Measurements from ENCODE around the gene CCL24. TPM values are rescaled to one million over a fixed set of nuclear protein-coding genes. Genes with fewer than 3 reads are reported as not detected.

The CCL24 gene
- total and polyA plus RNA-seq, 8 donors, result 0.38 to 3.3 (median 1.2) TPM; not detected in 3

Other genes starting within 250 kb of the CCL24 start
- 10 to 100 TPM; 83.8 to 84.2 TPM for gene HIP1, start 74.9 kb downstream of the CCL24 start, total RNA-seq
- gene HIP1, start 74.9 kb downstream of the CCL24 start, polyA plus RNA-seq (ENCODE audit: insufficient read length in 6 of 6), result 10 to 100 TPM; 41.9 to 51.1 (median 45.2) TPM
- gene CCL26, start 41.6 kb downstream of the CCL24 start, total RNA-seq, result under 1 TPM in 1 of 2 donors, not detected in 1; 0.58 TPM
- under 1 TPM in 4 of 6 donors, not detected in 2; 0.25 to 0.43 (median 0.34) TPM for gene CCL26, start 41.6 kb downstream of the CCL24 start, polyA plus RNA-seq (ENCODE audit: insufficient read length in 6 of 6)
- gene RHBDD2, start 65.2 kb upstream of the CCL24 start, total RNA-seq, result 10 to 100 TPM; 62.4 to 69.0 TPM
- gene RHBDD2, start 65.2 kb upstream of the CCL24 start, polyA plus RNA-seq (ENCODE audit: insufficient read length in 6 of 6), result 10 to 100 TPM; 38.4 to 58.7 (median 44.0) TPM
- 100 to 1,000 TPM; 206 to 210 TPM for gene POR, start 101.3 kb upstream of the CCL24 start, total RNA-seq
- gene POR, start 101.3 kb upstream of the CCL24 start, polyA plus RNA-seq (ENCODE audit: insufficient read length in 6 of 6), result 10 to 100 TPM; 41.4 to 61.2 (median 51.4) TPM
- gene TMEM120A, start 180.8 kb upstream of the CCL24 start, total RNA-seq, result 10 to 100 TPM; 32.3 to 50.4 TPM
- 10 to 100 TPM; 32.9 to 40.9 (median 38.4) TPM for gene TMEM120A, start 180.8 kb upstream of the CCL24 start, polyA plus RNA-seq (ENCODE audit: insufficient read length in 6 of 6)
- 10 to 100 TPM; 32.4 to 39.7 TPM for gene STYXL1, start 234.2 kb upstream of the CCL24 start, total RNA-seq
- gene STYXL1, start 234.2 kb upstream of the CCL24 start, polyA plus RNA-seq (ENCODE audit: insufficient read length in 6 of 6), result 10 to 100 TPM; 33.3 to 49.5 (median 37.7) TPM
- gene MDH2, start 234.3 kb upstream of the CCL24 start, total RNA-seq, result 100 to 1,000 TPM; 153 to 166 TPM
- gene MDH2, start 234.3 kb upstream of the CCL24 start, polyA plus RNA-seq (ENCODE audit: insufficient read length in 6 of 6), result 100 to 1,000 TPM; 138 to 180 (median 155) TPM

Data from left lung (tissue), 8 donors.